ENCODE data around the gene CNKSR2.
"Not testable (repeated sequence)": the region's sequence is repeated elsewhere in the genome, so short reads cannot be mapped to it uniquely, and the experiment has no call there.

The CNKSR2 gene

GRCh38 chrX:21457718-21458117, 83.5 kb downstream of the CNKSR2 start:
- no peak for DNase-seq

GRCh38 chrX:21469071-21469470, 94.9 kb downstream of the CNKSR2 start:
- no peak for DNase-seq

GRCh38 chrX:21476909-21477308, 102.7 kb downstream of the CNKSR2 start:
- no peak for DNase-seq

- DNase-seq = peak; percentile 77
These were observed 105.6 kb downstream of the CNKSR2 start for GRCh38 chrX:21479695-21480270.

- no peak for DNase-seq
These were observed 107.5 kb downstream of the CNKSR2 start for GRCh38 chrX:21481761-21482160.

- not testable (repeated sequence) for DNase-seq
These were observed 109.8 kb downstream of the CNKSR2 start for GRCh38 chrX:21484051-21484450.

GRCh38 chrX:21487832-21488231, 113.6 kb downstream of the CNKSR2 start:
- DNase-seq = no peak

- no peak for DNase-seq
These were observed 116.1 kb downstream of the CNKSR2 start for GRCh38 chrX:21490341-21490740.

GRCh38 chrX:21493226-21493830, 119.1 kb downstream of the CNKSR2 start:
- DNase-seq = no peak

- DNase-seq = no peak
These were observed 129.4 kb downstream of the CNKSR2 start for GRCh38 chrX:21503593-21503992.

GRCh38 chrX:21509912-21510311, 135.7 kb downstream of the CNKSR2 start:
- DNase-seq = no peak

- DNase-seq = no peak
These were observed 149.8 kb downstream of the CNKSR2 start for GRCh38 chrX:21524008-21524407.

- no peak for DNase-seq
These were observed 153.9 kb downstream of the CNKSR2 start for GRCh38 chrX:21528076-21528475.

GRCh38 chrX:21529771-21530170, 155.6 kb downstream of the CNKSR2 start:
- no peak for DNase-seq

- DNase-seq = not testable (repeated sequence)
These were observed 170.4 kb downstream of the CNKSR2 start for GRCh38 chrX:21544642-21545041.

GRCh38 chrX:21559417-21559816, 185.2 kb downstream of the CNKSR2 start:
- DNase-seq = no peak

- no peak for DNase-seq
These were observed 190.8 kb downstream of the CNKSR2 start for GRCh38 chrX:21565025-21565424.

- no peak for DNase-seq
These were observed 200.6 kb downstream of the CNKSR2 start for GRCh38 chrX:21574793-21575192.

- DNase-seq = no peak
These were observed 207.3 kb downstream of the CNKSR2 start for GRCh38 chrX:21581479-21581878.

GRCh38 chrX:21586001-21586400, 211.8 kb downstream of the CNKSR2 start:
- DNase-seq = no peak

- DNase-seq = no peak
These were observed 216.0 kb downstream of the CNKSR2 start for GRCh38 chrX:21590012-21590776.

- DNase-seq = no peak
These were observed 231.8 kb downstream of the CNKSR2 start for GRCh38 chrX:21606002-21606401.

GRCh38 chrX:21610168-21610567, 235.9 kb downstream of the CNKSR2 start:
- DNase-seq = no peak

- no peak for DNase-seq
These were observed 237.9 kb downstream of the CNKSR2 start for GRCh38 chrX:21612154-21612553.
